NCI-H748 treated with DMSO at 0.1 percent for 48 hours (cell line): Measurements from ENCODE around the gene RNU7-1.
"Not testable (repeated sequence)": the region's sequence is repeated elsewhere in the genome, so short reads cannot be mapped to it uniquely, and the experiment has no call there.

Experiments used
- DNase-seq: peaks from one replicate; lab custom pipeline; 2025; lab: John Stamatoyannopoulos, UW

Gene RNU7-1

GRCh38 chr12:6943722-6944380 lies at the start of gene RNU7-1, which contains the start of gene C12orf57:
Gene RNU7-1 (plus strand): TSS chr12:6943816.
Gene C12orf57 (plus strand): TSS chr12:6944022. CDS start chr12:6944122, 100 bp downstream.
- peak; percentile 88 for DNase-seq

- no peak for DNase-seq
Observed at GRCh38 chr12:6894321-6894720, 49.3 kb upstream of the RNU7-1 start.

- no peak for DNase-seq
Observed at GRCh38 chr12:6896846-6897435, 46.7 kb upstream of the RNU7-1 start.

GRCh38 chr12:6899427-6899826 lies 44.2 kb upstream of the RNU7-1 start:
- DNase-seq: no peak

- DNase-seq: peak; percentile 23
Observed at GRCh38 chr12:6899837-6900519, 43.6 kb upstream of the RNU7-1 start.

- no peak for DNase-seq
Observed at GRCh38 chr12:6902448-6902847, 41.2 kb upstream of the RNU7-1 start.

GRCh38 chr12:6903722-6904121 lies 39.9 kb upstream of the RNU7-1 start:
- DNase-seq: no peak

- DNase-seq: peak; percentile 93
Observed at GRCh38 chr12:6904280-6905276, 39.0 kb upstream of the RNU7-1 start, which contains the start of gene LRRC23. Gene LRRC23 (plus strand): TSS chr12:6904822. CDS start chr12:6905634, 812 bp downstream.

GRCh38 chr12:6905414-6906040 lies 38.1 kb upstream of the RNU7-1 start:
- no peak for DNase-seq

- not testable (repeated sequence) for DNase-seq
Observed at GRCh38 chr12:6908141-6908540, 35.5 kb upstream of the RNU7-1 start.

GRCh38 chr12:6909421-6910145 lies 34.0 kb upstream of the RNU7-1 start:
- DNase-seq: no peak

- DNase-seq: no peak
Observed at GRCh38 chr12:6912164-6912935, 31.3 kb upstream of the RNU7-1 start.

- peak; percentile 6 for DNase-seq
Observed at GRCh38 chr12:6914246-6914946, 29.2 kb upstream of the RNU7-1 start, which contains the start of gene ENO2. Gene ENO2 (plus strand): TSS chr12:6914580. CDS start chr12:6915833, 1,253 bp downstream.

GRCh38 chr12:6914947-6915788 lies 28.4 kb upstream of the RNU7-1 start:
- DNase-seq: peak; percentile 14

- no peak for DNase-seq
Observed at GRCh38 chr12:6915789-6916285, 27.8 kb upstream of the RNU7-1 start.

- no peak for DNase-seq
Observed at GRCh38 chr12:6916426-6917200, 27.0 kb upstream of the RNU7-1 start.
